HPDE6-E6E7 (cell line): ENCODE data around the gene RNASE12.
"Not testable (repeated sequence)": the region's sequence is repeated elsewhere in the genome, so short reads cannot be mapped to it uniquely, and the experiment has no call there.

ENCODE experiments used
- DNase-seq: peaks from one replicate; pipeline ENCODE4 v3.0.0; 2011; ENCODE audit warnings: missing footprints; ENCODE audit errors: extremely low spot score

Gene RNASE12

DNA sequence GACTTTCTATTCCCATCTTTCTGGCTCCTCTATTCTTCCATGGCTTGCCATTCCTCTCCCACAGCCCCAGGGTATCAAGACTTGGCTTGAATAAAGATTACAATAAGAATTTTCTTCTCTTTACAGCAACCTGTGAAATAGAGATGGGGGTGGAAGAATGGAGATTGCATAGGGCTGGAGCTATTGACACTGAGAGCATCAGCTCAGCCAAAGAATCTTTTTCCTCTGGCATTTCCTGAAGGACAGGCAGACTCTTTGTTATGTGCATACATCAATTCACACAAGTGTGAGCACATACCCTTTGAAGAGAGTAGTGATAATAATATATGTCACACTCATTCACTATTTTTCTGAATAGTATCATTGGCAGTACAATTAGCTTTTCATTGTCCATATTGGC is 8.0 kb downstream of the RNASE12 start:
- DNase-seq: no peak

DNA sequence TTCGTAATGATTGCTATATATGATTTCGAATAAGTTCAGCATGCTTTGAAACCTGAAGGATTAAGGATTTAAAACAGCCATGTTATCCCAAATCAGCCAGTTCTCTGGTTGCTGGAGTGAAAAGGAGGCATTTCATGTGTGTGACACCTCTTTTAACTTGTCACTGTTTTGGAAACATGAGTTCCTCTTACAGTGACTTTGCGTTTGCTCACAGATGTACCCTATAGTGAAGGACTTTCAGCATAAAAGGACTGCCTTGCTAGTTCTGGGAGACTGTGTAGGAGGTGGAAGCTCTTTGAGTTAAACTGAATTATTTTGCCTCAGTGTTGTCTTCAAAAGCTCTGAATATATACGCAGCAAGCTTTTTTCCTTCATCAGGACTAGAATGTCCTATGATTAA is 10.9 kb downstream of the RNASE12 start:
- DNase-seq: no peak

DNA sequence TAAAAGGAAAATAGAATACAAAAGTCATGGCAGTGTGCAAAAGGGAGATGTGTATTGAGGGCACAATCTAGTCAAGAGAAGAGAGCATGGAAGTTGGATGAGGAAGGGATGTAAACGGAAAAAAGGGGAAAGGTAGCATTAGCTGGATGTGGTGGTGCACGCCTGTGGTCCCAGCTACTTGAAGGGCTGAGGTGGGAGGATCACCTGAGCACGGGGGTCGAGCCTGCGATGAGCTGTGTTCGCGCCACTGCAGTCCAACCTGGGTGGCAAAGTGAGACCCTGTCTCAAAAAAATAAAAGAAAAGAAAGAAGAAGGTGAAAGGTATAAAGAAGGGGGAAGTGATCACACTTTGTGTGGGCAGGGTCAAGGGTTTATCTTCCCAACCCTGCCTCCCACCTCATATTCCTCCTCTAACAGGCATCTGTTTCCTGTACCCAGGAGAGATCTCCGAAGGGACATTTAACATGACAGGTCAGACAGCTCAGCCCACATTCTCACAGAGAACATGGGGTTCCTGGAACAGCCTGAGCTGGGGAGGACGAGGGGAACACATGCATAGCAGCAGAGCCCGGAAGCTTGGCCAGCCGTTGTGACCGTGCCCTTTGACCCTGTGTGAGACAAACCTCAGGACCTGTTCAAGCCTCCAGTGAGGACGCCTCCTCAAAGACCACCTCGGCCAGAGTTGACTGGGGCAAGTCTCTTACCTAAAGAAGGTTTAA is 12.2 kb downstream of the RNASE12 start:
- no peak for DNase-seq

- no peak for DNase-seq
These were observed 12.9 kb downstream of the RNASE12 start for GRCh38 chr14:20578325-20578724.

DNA sequence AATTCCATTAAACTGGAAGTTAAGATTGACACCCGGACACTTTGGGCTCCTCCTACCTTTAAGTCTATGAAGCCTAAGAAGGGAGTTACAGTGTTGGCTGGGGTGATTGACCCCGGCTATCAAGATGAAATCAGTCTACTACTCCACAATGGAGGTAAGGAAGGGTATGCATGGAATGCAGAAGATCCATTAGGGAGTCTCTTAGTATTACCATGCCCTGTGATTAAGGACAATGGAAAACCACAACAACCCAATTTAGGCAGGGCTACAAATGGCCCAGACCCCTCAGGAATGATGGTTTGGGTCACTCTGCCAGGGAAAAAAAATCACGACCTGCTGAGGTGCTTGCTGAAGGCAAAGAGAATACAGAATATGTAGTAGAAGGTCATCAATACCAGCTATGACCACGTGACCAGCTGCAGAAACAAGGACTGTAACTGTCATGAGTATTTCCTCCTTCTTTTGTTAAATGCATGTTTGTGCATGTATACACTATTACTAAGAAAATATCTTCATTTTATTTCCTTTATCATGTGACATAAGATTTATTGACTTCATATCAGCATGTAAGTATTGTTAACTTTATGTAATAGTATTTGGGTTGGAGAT is 18.7 kb downstream of the RNASE12 start:
- not testable (repeated sequence) for DNase-seq

GRCh38 chr14:20570720-20571119 is 20.5 kb downstream of the RNASE12 start:
- not testable (repeated sequence) for DNase-seq

DNA sequence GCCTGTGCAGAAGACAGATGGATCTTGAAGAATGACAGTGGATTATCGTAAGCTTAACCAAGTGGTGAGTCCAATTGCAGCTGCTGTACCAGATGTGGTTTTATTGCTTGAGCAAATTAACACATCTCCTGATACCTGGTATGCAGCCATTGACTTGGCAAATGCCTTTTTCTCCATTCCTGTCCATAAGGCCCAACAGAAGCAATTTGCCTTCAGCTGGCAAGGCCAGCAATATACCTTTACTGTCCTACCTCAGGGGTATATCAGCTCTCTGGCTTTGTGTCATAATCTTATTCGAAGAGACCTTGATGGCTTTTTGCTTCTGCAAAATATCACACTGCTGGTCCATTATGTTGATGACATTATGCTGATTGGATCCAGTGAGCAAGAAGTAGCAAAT is 21.3 kb downstream of the RNASE12 start:
- not testable (repeated sequence) for DNase-seq

DNA sequence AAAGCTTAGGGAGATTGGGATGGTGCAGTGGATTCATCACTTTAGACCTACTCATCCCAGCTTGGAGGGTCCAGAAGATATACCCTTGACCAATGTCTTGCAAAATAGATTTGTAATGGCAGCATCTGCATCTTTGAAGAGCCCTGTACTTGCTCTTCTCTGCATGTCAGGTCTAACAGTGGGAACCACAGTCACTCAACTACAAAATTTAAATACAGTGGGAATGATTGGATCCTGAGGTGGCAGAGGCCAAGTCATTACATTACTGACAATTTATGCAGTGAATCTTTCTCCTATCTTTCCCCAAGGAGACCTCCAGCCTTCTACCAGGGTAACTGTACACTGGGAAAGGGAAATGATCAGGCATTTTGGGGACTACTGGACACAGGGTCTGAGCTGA is 22.1 kb downstream of the RNASE12 start:
- DNase-seq: no peak

DNA sequence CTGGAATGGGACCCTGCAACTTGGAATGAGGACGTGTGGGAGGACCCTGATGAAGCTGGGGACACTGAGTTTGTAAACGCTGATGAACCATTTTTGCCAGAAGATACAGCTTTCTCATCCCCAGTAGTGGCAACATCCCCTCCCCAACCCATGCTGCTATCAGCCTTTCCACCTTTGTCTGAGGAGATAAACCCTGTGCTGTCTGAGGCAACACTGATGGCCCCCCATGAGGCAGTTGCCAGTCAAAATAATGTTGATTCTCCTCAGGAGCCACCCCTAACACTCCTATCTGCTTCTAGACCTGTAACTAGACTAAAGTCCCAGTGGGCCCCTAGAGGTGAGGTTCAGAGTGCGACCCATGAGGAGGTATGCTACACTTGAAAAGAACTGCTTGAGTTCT is 22.8 kb downstream of the RNASE12 start:
- no peak for DNase-seq

GRCh38 chr14:20567199-20567598 is 24.0 kb downstream of the RNASE12 start:
- DNase-seq: not testable (repeated sequence)

- DNase-seq: no peak
These were observed 26.6 kb downstream of the RNASE12 start for GRCh38 chr14:20564501-20564997.

GRCh38 chr14:20563971-20564370 is 27.2 kb downstream of the RNASE12 start:
- DNase-seq: no peak

DNA sequence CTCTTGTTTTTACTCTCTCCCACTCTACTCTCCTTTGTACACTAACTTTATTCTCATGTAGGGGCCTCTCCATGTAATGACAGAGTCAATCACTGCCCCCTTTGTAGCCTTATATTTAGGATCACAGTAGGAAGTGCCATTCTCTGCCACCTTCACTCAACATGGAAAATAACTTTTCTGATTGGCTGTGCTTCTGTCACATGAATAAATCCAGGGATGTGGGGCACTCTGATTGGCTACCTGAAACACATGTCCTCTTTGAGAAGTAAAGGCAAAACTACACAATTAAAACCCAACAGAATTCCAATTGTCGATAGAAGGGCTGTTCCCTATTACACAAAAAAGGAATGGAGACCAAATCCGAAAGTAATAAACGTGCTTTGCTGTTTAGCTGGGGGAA is 30.2 kb downstream of the RNASE12 start, which contains the start of gene RNASE9:
Gene RNASE9 (minus strand): TSS at position 87 of the 400 bp plus-strand sequence.
- DNase-seq: no peak

DNA sequence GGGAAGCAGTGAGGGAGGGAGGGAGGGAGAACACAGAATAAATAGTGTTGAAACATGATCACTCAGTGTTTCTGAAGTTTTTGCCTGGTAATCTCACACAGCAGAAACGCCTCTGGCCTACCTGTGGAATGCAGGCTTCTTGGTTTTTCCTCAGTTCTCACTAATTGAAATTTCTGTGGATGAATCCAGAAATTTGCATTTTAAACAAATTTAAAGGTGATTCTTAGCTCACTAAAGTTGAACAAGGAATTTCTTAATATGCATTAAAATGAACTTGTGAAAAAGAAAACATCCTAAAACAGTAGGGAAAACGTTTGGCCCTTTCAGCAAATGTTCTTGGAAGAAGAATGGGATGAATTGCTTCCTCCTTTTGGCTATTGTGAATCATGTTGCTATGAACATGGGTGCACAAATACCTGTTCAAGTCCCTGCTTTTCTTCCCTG is 31.7 kb downstream of the RNASE12 start:
- DNase-seq: no peak

DNA sequence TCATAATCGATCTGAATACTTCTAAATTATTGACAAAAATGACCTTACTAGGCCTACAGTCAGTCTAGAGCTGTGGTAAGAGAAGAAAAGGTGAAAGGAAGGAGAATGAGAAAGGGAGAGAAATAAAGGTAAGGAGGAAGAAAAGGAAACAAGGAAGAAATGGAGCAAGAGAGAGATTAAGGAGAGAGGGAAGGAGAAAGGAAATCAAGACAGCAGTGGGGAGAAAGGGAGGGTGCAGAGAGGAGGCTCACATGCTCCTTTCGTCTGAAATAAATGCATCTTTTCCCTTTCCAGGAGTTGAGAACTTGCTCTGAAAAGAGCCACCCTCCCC is 34.0 kb downstream of the RNASE12 start:
- DNase-seq: no peak

DNA sequence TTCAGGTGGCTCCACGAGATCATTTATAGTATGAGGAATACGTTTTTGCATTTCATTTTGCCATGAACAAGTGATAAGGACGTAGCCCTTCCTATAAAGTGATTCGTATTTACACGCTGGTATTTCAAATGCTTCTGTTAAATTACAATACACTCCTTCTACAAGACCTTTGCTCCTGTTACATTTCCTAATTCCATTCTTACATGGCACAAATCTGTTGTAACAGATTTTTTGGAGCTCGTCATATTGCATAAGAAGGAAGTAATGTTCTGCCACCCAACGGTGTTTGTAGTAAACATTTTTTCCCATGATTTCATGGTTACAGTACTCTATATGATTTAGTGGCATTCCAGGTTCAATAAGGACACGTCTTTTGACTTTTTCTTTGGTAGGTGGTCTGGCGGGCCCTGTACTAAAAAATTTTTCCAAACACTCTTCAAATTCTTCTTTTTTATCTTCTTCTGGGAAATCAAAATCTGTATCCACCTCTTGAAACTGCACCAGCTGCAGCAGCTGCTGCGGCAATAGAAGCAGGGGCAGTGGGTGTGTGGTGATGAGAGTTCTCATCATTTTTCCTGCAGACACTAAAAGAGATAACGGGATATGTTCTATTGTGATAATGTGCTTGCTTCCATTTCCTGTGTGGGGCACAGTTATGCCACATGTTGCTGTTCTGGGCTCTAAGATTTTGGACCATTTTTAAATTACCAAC is 34.5 kb downstream of the RNASE12 start:
- no peak for DNase-seq

- DNase-seq: no peak
These were observed 35.3 kb downstream of the RNASE12 start for GRCh38 chr14:20555845-20556244.

GRCh38 chr14:20553024-20553423 is 38.2 kb downstream of the RNASE12 start:
- no peak for DNase-seq

- DNase-seq: no peak
These were observed 39.6 kb downstream of the RNASE12 start for GRCh38 chr14:20551606-20552005.

DNA sequence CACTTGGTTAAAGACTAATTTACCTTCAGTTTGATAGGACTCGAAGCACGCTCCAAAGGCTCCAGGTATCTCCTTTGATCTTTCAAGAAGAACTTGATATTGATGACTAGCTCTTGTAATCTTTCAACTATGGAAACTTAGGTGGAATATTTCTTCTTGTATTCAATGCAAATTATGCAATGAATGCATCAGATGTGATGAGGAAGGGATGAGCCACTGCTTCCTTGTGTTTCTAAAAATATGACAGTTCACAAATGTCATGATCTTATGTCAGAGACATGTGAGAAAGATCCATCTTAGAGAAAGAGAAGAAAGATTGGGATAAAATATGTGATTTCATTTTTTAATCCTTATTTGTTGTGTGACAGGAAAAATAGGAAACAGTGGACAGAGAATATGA is 40.2 kb downstream of the RNASE12 start:
- no peak for DNase-seq

- DNase-seq: no peak
These were observed 42.6 kb downstream of the RNASE12 start for GRCh38 chr14:20548414-20549158.

- DNase-seq: no peak
These were observed 44.3 kb downstream of the RNASE12 start for GRCh38 chr14:20546877-20547276.
